GM10266 (cell line): Measurements from ENCODE around the gene NPHS1.

Experiments
- DNase-seq: peaks from one replicate; pipeline ENCODE4 v3.0.0; 2012; ENCODE audit errors: extremely low spot score
- TF ChIP-seq, protein P1 (sequence below): IDR thresholded peaks from 2 replicates; pipeline ENCODE4 v1.5.1; 2012; ENCODE audit warnings: mild to moderate bottlenecking, low read depth; ENCODE audit not compliant: control insufficient read depth, insufficient read depth; ENCODE audit errors: missing control alignments

The NPHS1 gene

GRCh38 chr19:35852029-35852780 is at the start of gene NPHS1:
TSS of gene NPHS1 (minus strand) at chr19:35852504. CDS start at chr19:35851837, 667 bp downstream.
- DNase-seq = no peak
- TF ChIP-seq, protein P1, sequence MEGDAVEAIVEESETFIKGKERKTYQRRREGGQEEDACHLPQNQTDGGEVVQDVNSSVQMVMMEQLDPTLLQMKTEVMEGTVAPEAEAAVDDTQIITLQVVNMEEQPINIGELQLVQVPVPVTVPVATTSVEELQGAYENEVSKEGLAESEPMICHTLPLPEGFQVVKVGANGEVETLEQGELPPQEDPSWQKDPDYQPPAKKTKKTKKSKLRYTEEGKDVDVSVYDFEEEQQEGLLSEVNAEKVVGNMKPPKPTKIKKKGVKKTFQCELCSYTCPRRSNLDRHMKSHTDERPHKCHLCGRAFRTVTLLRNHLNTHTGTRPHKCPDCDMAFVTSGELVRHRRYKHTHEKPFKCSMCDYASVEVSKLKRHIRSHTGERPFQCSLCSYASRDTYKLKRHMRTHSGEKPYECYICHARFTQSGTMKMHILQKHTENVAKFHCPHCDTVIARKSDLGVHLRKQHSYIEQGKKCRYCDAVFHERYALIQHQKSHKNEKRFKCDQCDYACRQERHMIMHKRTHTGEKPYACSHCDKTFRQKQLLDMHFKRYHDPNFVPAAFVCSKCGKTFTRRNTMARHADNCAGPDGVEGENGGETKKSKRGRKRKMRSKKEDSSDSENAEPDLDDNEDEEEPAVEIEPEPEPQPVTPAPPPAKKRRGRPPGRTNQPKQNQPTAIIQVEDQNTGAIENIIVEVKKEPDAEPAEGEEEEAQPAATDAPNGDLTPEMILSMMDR = no peak

DNA sequence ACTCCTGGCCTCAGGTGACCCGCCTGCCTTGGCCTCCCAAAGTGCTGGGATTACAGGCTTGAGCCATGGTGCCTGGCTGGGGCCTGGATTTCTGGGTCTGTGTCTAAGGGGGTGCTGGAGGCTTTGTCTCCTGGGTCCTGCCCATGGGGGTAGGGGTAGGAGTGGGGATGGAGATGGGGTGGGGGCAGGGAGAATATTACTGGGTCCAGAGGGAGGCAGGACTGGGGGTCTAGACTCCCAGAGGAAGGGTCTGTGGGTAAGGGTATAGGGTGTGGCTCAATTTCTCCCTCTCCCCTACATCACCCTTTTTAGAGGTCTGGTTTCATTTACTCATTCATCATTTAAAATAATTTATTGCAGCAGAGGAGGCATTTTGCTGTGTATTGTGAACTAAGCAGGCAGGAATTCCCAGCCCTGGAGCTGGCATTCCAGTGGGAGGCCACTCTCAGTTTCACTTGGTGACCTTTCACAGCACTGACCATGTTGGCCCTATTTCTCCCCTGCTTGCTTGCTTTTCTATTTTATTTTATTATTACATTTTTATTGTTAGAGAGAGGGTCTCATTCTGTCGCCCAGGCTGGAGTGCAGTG is 48.8 kb upstream of the NPHS1 start:
- DNase-seq = no peak
- TF ChIP-seq, protein P1 = no peak

- TF ChIP-seq, protein P1 = no peak
- DNase-seq = peak; percentile 93
These were observed 47.4 kb upstream of the NPHS1 start for GRCh38 chr19:35899547-35900214.

DNA sequence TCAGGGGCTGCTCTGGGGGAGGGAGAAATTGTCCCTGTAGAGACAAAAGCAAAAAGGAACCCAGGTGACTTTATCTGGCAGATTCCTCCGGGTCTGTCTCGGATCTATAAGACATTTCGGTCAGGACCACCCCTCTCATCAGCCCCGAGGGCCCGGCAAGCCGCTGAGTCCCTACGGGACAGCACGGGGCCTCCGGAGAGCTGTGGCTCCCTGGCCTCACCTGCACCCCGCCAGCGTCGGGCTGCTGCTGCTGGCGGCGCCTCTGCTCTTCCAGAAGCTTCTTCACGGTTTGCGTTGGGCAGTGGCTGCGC is 46.1 kb upstream of the NPHS1 start:
- TF ChIP-seq, protein P1 = no peak
- DNase-seq = no peak

DNA sequence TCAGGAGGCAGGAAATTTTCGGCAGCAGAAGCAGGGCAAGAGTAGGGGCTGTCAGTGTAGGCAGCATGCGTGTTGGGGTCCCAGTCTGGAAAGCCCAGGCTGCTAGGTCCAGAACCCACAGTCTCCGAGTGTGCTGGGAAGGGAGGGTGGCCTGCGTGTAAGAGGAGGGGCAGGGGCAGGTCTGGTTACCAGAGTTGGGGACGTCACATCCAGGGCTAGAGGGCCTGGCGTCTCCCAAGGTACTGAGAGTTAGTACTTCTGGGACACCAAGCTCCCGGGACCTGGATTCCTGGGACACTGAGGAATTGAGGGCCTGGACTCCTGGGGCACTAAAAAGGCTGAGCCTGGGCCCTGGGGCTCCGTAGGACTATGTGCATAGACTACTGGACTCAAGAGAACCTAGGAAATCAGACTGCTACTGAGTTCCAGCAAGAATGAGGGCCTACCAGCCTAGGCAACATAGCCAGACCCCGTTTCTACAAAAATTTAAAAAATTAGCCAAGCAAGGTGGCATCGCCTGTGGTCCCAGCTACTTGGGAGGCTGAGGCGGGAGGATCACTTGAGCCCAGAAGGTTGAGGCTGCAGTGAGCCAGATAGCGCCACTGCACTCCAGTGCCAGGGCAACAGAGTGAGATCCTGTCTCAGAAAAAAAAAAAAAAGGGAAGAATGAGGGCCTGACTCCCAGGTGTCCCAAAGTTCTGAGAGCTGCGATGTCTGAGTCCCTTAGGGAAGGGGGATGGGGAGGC is 45.6 kb upstream of the NPHS1 start:
- no peak for DNase-seq
- TF ChIP-seq, protein P1 = no peak

GRCh38 chr19:35896643-35897040 is 44.3 kb upstream of the NPHS1 start:
- DNase-seq = no peak
- TF ChIP-seq, protein P1 = no peak
